Measurements from ENCODE around the gene HERC2. TPM values are rescaled to one million over a fixed set of nuclear protein-coding genes. Genes with fewer than 3 reads are reported as not detected.
A peak's percentile ranks its signal among the peaks of the same experiment; 100 is the strongest.

The HERC2 gene
- total RNA-seq, 1 donor from 2014 or later = 58.5 TPM

- peaks cover 22% of the 10 kb centered on the region for H3K36me3 Mint-ChIP-seq (ENCODE audit: low read depth)
- H3K4me3 Mint-ChIP-seq (ENCODE audit: unreplicated experiment) = no peak overlapping the region
- TF ChIP-seq CTCF (IDR thresholded peaks at IDR 0.05) = no peak
- no peaks in the 10 kb centered on the region for H3K27me3 Mint-ChIP-seq (ENCODE audit: low read depth)
- no peak for DNase-seq (ENCODE audit: low spot score)
- H3K4me1 Mint-ChIP-seq (ENCODE audit: low read depth) = peaks cover 16% of the 10 kb centered on the region
- H3K9me3 Mint-ChIP-seq (ENCODE audit: low read depth) = no peaks in the 10 kb centered on the region
- H3K27ac Mint-ChIP-seq (ENCODE audit: unreplicated experiment) = no peak overlapping the region
These were observed 211.5 kb downstream of the HERC2 start for GRCh38 chr15:28110481-28110881.

GRCh38 chr15:28109626-28110455, 212.1 kb downstream of the HERC2 start:
- Mint-ChIP-seq H3K4me1 (ENCODE audit: low read depth) (peaks cover 16% of the 10 kb centered on the region), H3K36me3 (ENCODE audit: low read depth) (peaks cover 22% of the 10 kb centered on the region), H3K27me3 (ENCODE audit: low read depth) (no peaks in the 10 kb centered on the region), H3K4me3 (ENCODE audit: unreplicated experiment) (no peak overlapping the region), H3K27ac (ENCODE audit: unreplicated experiment) (no peak overlapping the region), H3K9me3 (ENCODE audit: low read depth) (no peaks in the 10 kb centered on the region)
- TF ChIP-seq CTCF (IDR thresholded peaks at IDR 0.05) = no peak
- DNase-seq (ENCODE audit: low spot score) = no peak

DNA sequence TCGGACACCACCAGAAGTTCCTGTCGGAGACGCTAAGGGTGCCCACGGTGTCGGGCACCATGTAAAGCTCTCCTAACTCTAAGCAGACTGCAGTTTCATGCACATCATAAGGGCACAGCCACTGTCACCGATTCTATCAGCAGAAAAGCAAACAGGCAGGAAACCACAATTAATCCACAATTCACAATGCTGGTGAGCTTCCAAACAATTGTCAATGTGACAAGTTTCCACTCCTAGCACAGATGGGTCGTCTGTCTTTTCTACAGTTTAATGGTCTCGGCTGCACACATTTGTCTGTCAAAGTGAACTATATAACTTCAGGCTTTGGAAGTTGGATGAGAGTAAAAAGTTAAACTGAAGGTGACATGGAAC, 214.1 kb downstream of the HERC2 start:
- Mint-ChIP-seq H3K36me3 (ENCODE audit: low read depth) (peaks cover 12% of the 10 kb centered on the region), H3K4me3 (ENCODE audit: unreplicated experiment) (no peak overlapping the region), H3K9me3 (ENCODE audit: low read depth) (no peaks in the 10 kb centered on the region), H3K27ac (ENCODE audit: unreplicated experiment) (no peak overlapping the region), H3K27me3 (ENCODE audit: low read depth) (no peaks in the 10 kb centered on the region), H3K4me1 (ENCODE audit: low read depth) (peaks cover 16% of the 10 kb centered on the region)
- no peak for TF ChIP-seq CTCF (IDR thresholded peaks at IDR 0.05)
- no peak for DNase-seq (ENCODE audit: low spot score)

DNA sequence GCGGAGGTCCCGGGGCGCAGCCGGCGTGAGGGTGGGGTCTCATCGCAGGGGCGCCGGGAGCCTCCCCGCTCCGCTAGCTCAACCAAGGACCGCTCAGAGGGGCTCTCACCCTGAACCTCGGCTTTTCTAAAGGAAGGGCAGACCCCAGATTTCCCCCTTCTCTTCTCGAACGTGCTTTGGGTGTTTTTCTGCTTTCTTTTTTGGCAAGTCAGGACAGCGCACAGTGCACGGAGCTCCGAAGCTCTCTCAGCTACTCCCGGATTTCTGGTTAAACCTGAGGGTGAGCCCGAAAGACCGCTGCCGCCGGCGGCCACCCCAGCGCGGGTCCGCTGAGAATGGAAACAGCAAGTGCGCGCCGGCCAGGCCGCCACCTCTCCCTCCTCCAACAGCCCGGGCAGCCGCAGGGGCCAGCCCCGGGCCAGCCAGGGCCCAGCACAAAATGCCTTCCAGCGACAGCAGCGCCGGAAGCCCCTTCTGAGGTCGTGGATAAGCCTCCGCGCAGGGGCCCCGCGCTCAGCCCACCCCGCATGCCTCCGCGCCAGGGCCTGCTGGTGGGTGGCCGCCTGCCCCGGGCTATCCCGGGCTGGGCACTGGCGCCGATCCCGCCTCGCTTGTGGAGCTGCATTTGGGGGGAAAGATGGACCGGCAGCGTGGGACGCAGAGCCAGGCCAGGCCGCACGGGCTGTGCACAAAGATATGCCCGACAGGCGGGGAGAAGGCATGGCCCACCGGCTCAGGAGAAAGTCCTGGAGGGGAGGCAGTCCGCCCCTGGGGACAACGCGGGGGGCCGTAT, 214.7 kb downstream of the HERC2 start:
- Mint-ChIP-seq H3K9me3 (ENCODE audit: low read depth) (no peaks in the 10 kb centered on the region), H3K27ac (ENCODE audit: unreplicated experiment) (peak overlapping the region; percentile 41), H3K36me3 (ENCODE audit: low read depth) (peaks cover 10% of the 10 kb centered on the region), H3K4me3 (ENCODE audit: unreplicated experiment) (peak overlapping the region; percentile 84), H3K27me3 (ENCODE audit: low read depth) (no peaks in the 10 kb centered on the region), H3K4me1 (ENCODE audit: low read depth) (peaks cover 16% of the 10 kb centered on the region)
- peak; percentile 5 for TF ChIP-seq CTCF (IDR thresholded peaks at IDR 0.05)
- peak; percentile 75 for DNase-seq (ENCODE audit: low spot score)

DNA sequence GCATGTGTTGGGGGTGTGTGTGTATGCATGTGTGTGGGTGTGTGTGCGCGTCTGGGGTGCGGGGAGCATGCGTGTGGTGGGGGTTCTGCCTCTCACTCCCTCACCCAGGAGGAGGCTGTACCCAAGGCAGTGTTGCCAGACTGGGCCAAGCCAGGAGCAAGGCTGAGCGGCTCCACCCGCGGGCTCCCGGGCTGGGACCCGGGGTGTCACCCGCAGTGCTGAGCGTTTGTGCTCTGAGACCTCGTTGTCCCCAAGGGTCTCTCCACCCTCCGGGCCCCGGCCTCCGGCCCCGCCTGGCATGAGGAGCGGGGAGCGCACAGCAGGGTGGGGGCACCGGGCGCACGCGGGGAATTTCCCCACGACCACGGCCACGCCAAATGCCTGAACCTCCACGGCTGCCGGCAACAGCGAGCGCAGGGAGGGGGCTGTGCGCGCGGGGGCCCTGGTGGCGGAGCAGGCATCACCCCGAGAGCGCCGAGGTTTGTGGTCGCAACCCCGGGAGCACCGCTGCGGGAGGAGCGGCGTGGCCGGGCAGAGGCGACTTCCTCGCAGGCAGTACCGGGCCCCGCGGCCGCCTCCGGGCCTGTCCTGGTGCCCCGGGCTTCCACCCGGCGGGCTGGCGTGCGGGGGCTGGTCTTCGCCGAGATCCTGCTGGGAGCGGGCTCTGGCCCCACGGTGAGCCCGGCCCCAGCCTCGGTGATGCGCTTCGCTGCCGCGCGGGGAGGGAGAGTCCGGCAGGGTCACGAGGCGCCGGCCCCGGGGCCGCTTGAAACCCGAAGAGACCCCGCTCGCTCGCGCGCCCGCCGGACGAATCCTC, 215.5 kb downstream of the HERC2 start:
- no peak for TF ChIP-seq CTCF (IDR thresholded peaks at IDR 0.05)
- Mint-ChIP-seq H3K4me1 (ENCODE audit: low read depth) (peaks cover 16% of the 10 kb centered on the region), H3K4me3 (ENCODE audit: unreplicated experiment) (peak overlapping the region; percentile 36), H3K27ac (ENCODE audit: unreplicated experiment) (no peak overlapping the region), H3K36me3 (ENCODE audit: low read depth) (peaks cover 3% of the 10 kb centered on the region), H3K27me3 (ENCODE audit: low read depth) (no peaks in the 10 kb centered on the region), H3K9me3 (ENCODE audit: low read depth) (no peaks in the 10 kb centered on the region)
- DNase-seq (ENCODE audit: low spot score) = no peak

Measured in chondrocyte (in vitro differentiated cells).